Panc1 (cell line): Measurements from ENCODE around the gene TULP3. TPM values are rescaled to one million over a fixed set of nuclear protein-coding genes. Genes with fewer than 3 reads are reported as not detected.

Experiments
- ATAC-seq: fragments of 200-7000 bp; cut with Tn5 transposase; 2 replicates; pipeline ENCODE4 v1.9.1; 2020; ENCODE audit warnings: mild to moderate bottlenecking, moderate library complexity
- BruUV-seq: library from RNA; stranded (reverse); fragments of 400-500 nt; replicated peaks from 2 replicates; lab custom pipeline; 2021; lab: Mats Ljungman, UMichigan
- CTCF ChIA-PET: fragments of 300-600 bp; sonication (Branson Sonifier 250); formaldehyde crosslinking; loops from one replicate; lab custom pipeline; 2022; ENCODE audit warnings: antibody characterized with exemption; lab: Charles Lee
- POLR2A ChIA-PET: fragments of 300-600 bp; sonication (Branson Sonifier 250); formaldehyde crosslinking; loops from one replicate; lab custom pipeline; 2022; ENCODE audit warnings: antibody characterized with exemption; lab: Charles Lee
- DNase-seq: peaks from one replicate; pipeline ENCODE4 v3.0.0-alpha.2; 2010; ENCODE audit warnings: low read depth, low spot score
- H3K27ac ChIP-seq: 2 replicates; pipeline ENCODE4 v1.5.1; 2011; ENCODE audit warnings: mild to moderate bottlenecking, low read length, inconsistent platforms
- H3K27me3 ChIP-seq: fragments of 200-500 bp; sonication (Bioruptor generic); 2 replicates; pipeline ENCODE4 v1.6.0; 2014; ENCODE audit warnings: low read length, inconsistent platforms; ENCODE audit not compliant: control insufficient read depth, insufficient read depth
- H3K36me3 ChIP-seq: fragments of 200-500 bp; sonication (Bioruptor generic); 2 replicates; pipeline ENCODE4 v1.5.1; 2014; ENCODE audit warnings: inconsistent platforms, mild to moderate bottlenecking, low read length, moderate library complexity; ENCODE audit not compliant: control insufficient read depth, insufficient read depth
- H3K4me1 ChIP-seq: 2 replicates; pipeline ENCODE4 v1.5.1; 2011; ENCODE audit warnings: inconsistent platforms, mild to moderate bottlenecking, low read length, moderate library complexity; ENCODE audit not compliant: control insufficient read depth, insufficient read depth
- H3K4me3 ChIP-seq, 2 experiments: 2 replicates each; pipeline ENCODE4 v1.5.1; 2011 to 2012; ENCODE audit warnings: low read depth in 2 of 2, low read length in 2 of 2, mild to moderate bottlenecking in 2 of 2, inconsistent platforms in 1 of 2, moderate library complexity in 1 of 2
- H3K9me3 ChIP-seq: fragments of 200-500 bp; sonication (Bioruptor generic); 2 replicates; pipeline ENCODE4 v1.5.1; 2014; ENCODE audit warnings: low read depth, mild to moderate bottlenecking, inconsistent platforms, low read length, moderate library complexity; ENCODE audit not compliant: control insufficient read depth, insufficient read depth
- POLR2AphosphoS5 ChIP-seq: IDR thresholded peaks from 2 replicates; pipeline ENCODE4 v1.6.1; 2012; ENCODE audit warnings: mild to moderate bottlenecking, low read depth, low read length, moderate library complexity
- SIN3A ChIP-seq: IDR thresholded peaks from 2 replicates; pipeline ENCODE4 v1.6.1; 2012; ENCODE audit warnings: low read depth, mild to moderate bottlenecking, low read length, moderate library complexity, borderline replicate concordance; ENCODE audit not compliant: insufficient read depth
- TCF7L2 ChIP-seq: IDR thresholded peaks from 2 replicates; pipeline ENCODE4 v1.6.1; 2011; ENCODE audit warnings: mild to moderate bottlenecking, low read depth, low read length, inconsistent platforms
- in situ Hi-C: cut with HindIII; loops from 2 replicates; pipeline ENCODE4 v1.10.0; 2016; ENCODE audit warnings: low sequenced_read_pairs, low pct_unique_long_range_greater_than_20kb
- intact Hi-C: fragments of 100-400 bp; cut with micrococcal nuclease; formaldehyde crosslinking; loops from one replicate; pipeline ENCODE4 v1.10.0; 2022; ENCODE audit not compliant: unreplicated experiment
- total RNA-seq: library from RNA; stranded (reverse); gene quantifications from one replicate; pipeline ENCODE4 v1.2.1, GENCODE V29; 2021; ENCODE audit not compliant: unreplicated experiment
- TF ChIP-seq, protein P1 (sequence below): fragments of 450-650 bp; IDR thresholded peaks from 2 replicates; pipeline ENCODE4 v1.5.1; 2017; ENCODE audit warnings: mild to moderate bottlenecking
- TF ChIP-seq, protein P2 (sequence below), 2 experiments: IDR thresholded peaks; 2 replicates each; pipeline ENCODE4 v1.6.1; 2011 to 2012; ENCODE audit warnings: low read depth in 2 of 2, control low read depth in 1 of 2, low read length in 1 of 2, mild to moderate bottlenecking in 1 of 2, moderate library complexity in 1 of 2; ENCODE audit not compliant: insufficient read depth in 1 of 2

TULP3 gene
- total RNA-seq, 1 experiment from 2014 or later, result 29.3 TPM

DNA sequence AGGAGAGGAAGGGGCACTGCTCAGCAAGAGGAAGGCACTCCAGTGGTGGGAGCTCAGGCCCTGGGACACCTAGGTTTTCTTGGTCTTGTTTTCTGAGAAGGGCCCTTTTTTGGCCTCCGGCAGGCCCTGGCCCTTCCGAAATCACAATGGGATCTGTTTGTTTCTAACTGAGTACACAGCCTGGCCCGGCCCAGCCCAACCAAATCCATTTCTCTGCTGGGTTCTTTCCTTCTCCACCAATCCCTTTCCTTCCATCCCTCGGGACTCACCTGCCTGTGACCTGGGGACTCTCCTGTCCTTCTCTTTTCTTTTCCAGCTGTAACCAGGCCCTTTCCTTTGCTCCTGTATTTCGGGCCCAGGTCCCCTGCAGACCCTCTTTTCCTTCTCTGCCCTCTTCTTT is 87.1 kb downstream of the TULP3 start:
- Histone ChIP-seq H3K4me3 (no peak overlapping the region), H3K36me3 (no peaks in the 10 kb centered on the region), H3K4me1 (no peaks in the 10 kb centered on the region), H3K9me3 (no peaks in the 10 kb centered on the region), H3K27me3 (no peaks in the 10 kb centered on the region), H3K27ac (no peak overlapping the region)
- in situ Hi-C loops, result no loop called here
- ChIA-PET CTCF (no interaction called here), POLR2A (no interaction called here)
- ATAC-seq, result no peak
- DNase-seq, result no peak
- BruUV-seq, result no TSS peak
- no peak for TF ChIP-seq TCF7L2
- TF ChIP-seq POLR2AphosphoS5, result no peak
- TF ChIP-seq SIN3A, result no peak
- intact Hi-C loops, result no loop called here

DNA sequence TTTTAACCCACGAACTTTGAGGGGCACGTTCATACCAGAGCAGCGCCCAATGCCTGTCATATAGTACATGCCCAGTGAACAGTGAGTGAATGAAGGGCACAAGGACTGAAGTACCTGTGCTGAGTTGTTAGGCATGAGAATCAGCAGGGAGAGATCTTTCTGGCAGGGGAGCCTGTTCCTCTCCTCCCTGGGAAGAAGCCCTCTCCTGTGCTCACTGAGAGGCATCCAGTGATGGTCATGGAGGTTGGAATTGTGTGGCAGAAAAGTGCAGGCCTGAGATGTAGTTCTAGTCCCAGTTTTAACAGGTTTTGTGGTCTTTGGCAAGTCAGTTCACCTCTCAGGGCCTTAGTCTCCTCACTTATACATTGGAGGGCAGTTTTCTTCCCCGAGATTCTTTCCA is 89.1 kb downstream of the TULP3 start:
- ChIA-PET POLR2A (no interaction called here), CTCF (no interaction called here)
- H3K36me3 ChIP-seq, result no peaks in the 10 kb centered on the region
- intact Hi-C loops, result no loop called here
- no peak for TF ChIP-seq POLR2AphosphoS5
- no peaks in the 10 kb centered on the region for H3K4me1 ChIP-seq
- no peaks in the 10 kb centered on the region for H3K27me3 ChIP-seq
- H3K9me3 ChIP-seq, result no peaks in the 10 kb centered on the region
- no peak for DNase-seq
- H3K27ac ChIP-seq, result no peak overlapping the region
- H3K4me3 ChIP-seq, result no peak overlapping the region
- in situ Hi-C loops, result no loop called here
- BruUV-seq, result no TSS peak
- no peak for ATAC-seq

DNA sequence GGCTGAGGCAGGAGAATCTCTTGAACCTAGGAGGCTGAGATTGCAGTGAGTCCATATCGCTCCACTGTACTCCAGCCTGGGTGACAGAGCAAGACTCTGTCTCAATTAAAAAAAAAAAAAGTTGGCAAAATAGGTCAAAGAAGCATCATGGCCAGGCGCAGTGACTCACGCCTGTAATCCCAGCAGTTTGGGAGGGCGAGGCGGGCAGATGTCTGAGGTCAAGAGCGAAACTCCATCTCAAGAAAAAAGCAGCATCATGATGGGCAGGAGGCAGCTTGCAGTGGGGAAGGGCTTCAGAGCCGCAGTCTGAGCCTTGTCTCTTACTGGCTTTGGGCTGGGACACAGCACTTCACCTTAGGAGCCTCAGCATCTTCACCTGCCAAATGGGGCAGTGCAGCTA is 89.9 kb downstream of the TULP3 start:
- BruUV-seq, result no TSS peak
- intact Hi-C loops (no loop called here), in situ Hi-C loops (no loop called here)
- TF ChIP-seq SIN3A (no peak), POLR2AphosphoS5 (no peak), TCF7L2 (no peak)
- TF ChIP-seq, protein P1, sequence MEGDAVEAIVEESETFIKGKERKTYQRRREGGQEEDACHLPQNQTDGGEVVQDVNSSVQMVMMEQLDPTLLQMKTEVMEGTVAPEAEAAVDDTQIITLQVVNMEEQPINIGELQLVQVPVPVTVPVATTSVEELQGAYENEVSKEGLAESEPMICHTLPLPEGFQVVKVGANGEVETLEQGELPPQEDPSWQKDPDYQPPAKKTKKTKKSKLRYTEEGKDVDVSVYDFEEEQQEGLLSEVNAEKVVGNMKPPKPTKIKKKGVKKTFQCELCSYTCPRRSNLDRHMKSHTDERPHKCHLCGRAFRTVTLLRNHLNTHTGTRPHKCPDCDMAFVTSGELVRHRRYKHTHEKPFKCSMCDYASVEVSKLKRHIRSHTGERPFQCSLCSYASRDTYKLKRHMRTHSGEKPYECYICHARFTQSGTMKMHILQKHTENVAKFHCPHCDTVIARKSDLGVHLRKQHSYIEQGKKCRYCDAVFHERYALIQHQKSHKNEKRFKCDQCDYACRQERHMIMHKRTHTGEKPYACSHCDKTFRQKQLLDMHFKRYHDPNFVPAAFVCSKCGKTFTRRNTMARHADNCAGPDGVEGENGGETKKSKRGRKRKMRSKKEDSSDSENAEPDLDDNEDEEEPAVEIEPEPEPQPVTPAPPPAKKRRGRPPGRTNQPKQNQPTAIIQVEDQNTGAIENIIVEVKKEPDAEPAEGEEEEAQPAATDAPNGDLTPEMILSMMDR, result no peak
- TF ChIP-seq, protein P2, sequence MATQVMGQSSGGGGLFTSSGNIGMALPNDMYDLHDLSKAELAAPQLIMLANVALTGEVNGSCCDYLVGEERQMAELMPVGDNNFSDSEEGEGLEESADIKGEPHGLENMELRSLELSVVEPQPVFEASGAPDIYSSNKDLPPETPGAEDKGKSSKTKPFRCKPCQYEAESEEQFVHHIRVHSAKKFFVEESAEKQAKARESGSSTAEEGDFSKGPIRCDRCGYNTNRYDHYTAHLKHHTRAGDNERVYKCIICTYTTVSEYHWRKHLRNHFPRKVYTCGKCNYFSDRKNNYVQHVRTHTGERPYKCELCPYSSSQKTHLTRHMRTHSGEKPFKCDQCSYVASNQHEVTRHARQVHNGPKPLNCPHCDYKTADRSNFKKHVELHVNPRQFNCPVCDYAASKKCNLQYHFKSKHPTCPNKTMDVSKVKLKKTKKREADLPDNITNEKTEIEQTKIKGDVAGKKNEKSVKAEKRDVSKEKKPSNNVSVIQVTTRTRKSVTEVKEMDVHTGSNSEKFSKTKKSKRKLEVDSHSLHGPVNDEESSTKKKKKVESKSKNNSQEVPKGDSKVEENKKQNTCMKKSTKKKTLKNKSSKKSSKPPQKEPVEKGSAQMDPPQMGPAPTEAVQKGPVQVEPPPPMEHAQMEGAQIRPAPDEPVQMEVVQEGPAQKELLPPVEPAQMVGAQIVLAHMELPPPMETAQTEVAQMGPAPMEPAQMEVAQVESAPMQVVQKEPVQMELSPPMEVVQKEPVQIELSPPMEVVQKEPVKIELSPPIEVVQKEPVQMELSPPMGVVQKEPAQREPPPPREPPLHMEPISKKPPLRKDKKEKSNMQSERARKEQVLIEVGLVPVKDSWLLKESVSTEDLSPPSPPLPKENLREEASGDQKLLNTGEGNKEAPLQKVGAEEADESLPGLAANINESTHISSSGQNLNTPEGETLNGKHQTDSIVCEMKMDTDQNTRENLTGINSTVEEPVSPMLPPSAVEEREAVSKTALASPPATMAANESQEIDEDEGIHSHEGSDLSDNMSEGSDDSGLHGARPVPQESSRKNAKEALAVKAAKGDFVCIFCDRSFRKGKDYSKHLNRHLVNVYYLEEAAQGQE (IDR thresholded peaks at IDR 0.05; ENCODE audit: insufficient read depth in 1 of 2, low read depth in 2 of 2, low read length in 1 of 2), result no peak
- Histone ChIP-seq H3K4me3 (no peak overlapping the region), H3K27ac (no peak overlapping the region), H3K36me3 (no peaks in the 10 kb centered on the region), H3K9me3 (no peaks in the 10 kb centered on the region), H3K27me3 (no peaks in the 10 kb centered on the region), H3K4me1 (no peaks in the 10 kb centered on the region)
- CTCF ChIA-PET, result no interaction called here
- ATAC-seq (no peak), DNase-seq (no peak)
- POLR2A ChIA-PET, result no interaction called here
